Osteocyte (in vitro differentiated cells): ENCODE data around the gene TBC1D1. TPM values are rescaled to one million over a fixed set of nuclear protein-coding genes. Genes with fewer than 3 reads are reported as not detected.

Source experiments
- DNase-seq: peaks from one replicate; pipeline ENCODE4 v3.0.0; 2021; ENCODE audit warnings: mixed read lengths; ENCODE audit not compliant: unreplicated experiment; ENCODE audit errors: extremely low spot score
- H3K27ac Mint-ChIP-seq: one replicate; pipeline ENCODE4 v1.8.0; 2021; ENCODE audit warnings: mild to moderate bottlenecking, mixed read lengths; ENCODE audit not compliant: unreplicated experiment
- H3K27me3 Mint-ChIP-seq: one replicate; pipeline ENCODE4 v1.8.0; 2021; ENCODE audit warnings: mixed read lengths; ENCODE audit not compliant: unreplicated experiment
- H3K36me3 Mint-ChIP-seq: one replicate; pipeline ENCODE4 v1.8.0; 2021; ENCODE audit warnings: mixed read lengths; ENCODE audit not compliant: unreplicated experiment
- H3K4me1 Mint-ChIP-seq: one replicate; pipeline ENCODE4 v1.8.0; 2021; ENCODE audit warnings: mixed read lengths; ENCODE audit not compliant: unreplicated experiment
- H3K4me3 Mint-ChIP-seq: one replicate; pipeline ENCODE4 v1.8.0; 2021; ENCODE audit warnings: mild to moderate bottlenecking, moderate library complexity, mixed read lengths; ENCODE audit not compliant: unreplicated experiment
- H3K9me3 Mint-ChIP-seq: one replicate; pipeline ENCODE4 v1.8.0; 2021; ENCODE audit warnings: mixed read lengths; ENCODE audit not compliant: unreplicated experiment
- CTCF ChIP-seq: fragments of 200-600 bp; sonication (generic); IDR thresholded peaks from 2 replicates; pipeline ENCODE4 v1.5.0; 2021; ENCODE audit warnings: antibody characterized with exemption, mild to moderate bottlenecking, moderate library complexity
- total RNA-seq: library from RNA; stranded (reverse); gene quantifications from 2 replicates; pipeline ENCODE4 v1.2.1, GENCODE V29; 2021

Gene TBC1D1
- total RNA-seq, 1 donor from 2014 or later, result 46.2 TPM

GRCh38 chr4:38069271-38069760 lies 178.4 kb downstream of the TBC1D1 start:
- no peak for DNase-seq
- no peaks in the 10 kb centered on the region for H3K9me3 Mint-ChIP-seq
- peaks cover 2% of the 10 kb centered on the region for H3K36me3 Mint-ChIP-seq
- peak; percentile 18 for TF ChIP-seq CTCF
- H3K27ac Mint-ChIP-seq, result no peak overlapping the region
- H3K27me3 Mint-ChIP-seq, result no peaks in the 10 kb centered on the region
- H3K4me1 Mint-ChIP-seq, result peaks cover 5% of the 10 kb centered on the region
- no peak overlapping the region for H3K4me3 Mint-ChIP-seq

GRCh38 chr4:38071801-38072431 lies 181.0 kb downstream of the TBC1D1 start:
- Mint-ChIP-seq H3K36me3 (peaks cover 2% of the 10 kb centered on the region), H3K9me3 (no peaks in the 10 kb centered on the region), H3K4me3 (no peak overlapping the region), H3K27me3 (no peaks in the 10 kb centered on the region), H3K27ac (peak overlapping the region; percentile 15), H3K4me1 (peaks cover 7% of the 10 kb centered on the region)
- DNase-seq, result no peak
- peak; percentile 7 for TF ChIP-seq CTCF

- no peak for DNase-seq
- no peaks in the 10 kb centered on the region for H3K9me3 Mint-ChIP-seq
- peaks cover 2% of the 10 kb centered on the region for H3K36me3 Mint-ChIP-seq
- H3K27me3 Mint-ChIP-seq, result no peaks in the 10 kb centered on the region
- H3K27ac Mint-ChIP-seq, result peak overlapping the region; percentile 15
- TF ChIP-seq CTCF, result no peak
- peaks cover 7% of the 10 kb centered on the region for H3K4me1 Mint-ChIP-seq
- H3K4me3 Mint-ChIP-seq, result no peak overlapping the region
These were observed 181.7 kb downstream of the TBC1D1 start for GRCh38 chr4:38072578-38072977.

GRCh38 chr4:38073596-38074234 lies 182.8 kb downstream of the TBC1D1 start:
- H3K9me3 Mint-ChIP-seq, result no peaks in the 10 kb centered on the region
- no peak overlapping the region for H3K27ac Mint-ChIP-seq
- H3K36me3 Mint-ChIP-seq, result peaks cover 2% of the 10 kb centered on the region
- no peak for TF ChIP-seq CTCF
- peaks cover 18% of the 10 kb centered on the region for H3K4me1 Mint-ChIP-seq
- no peak for DNase-seq
- H3K27me3 Mint-ChIP-seq, result no peaks in the 10 kb centered on the region
- no peak overlapping the region for H3K4me3 Mint-ChIP-seq

GRCh38 chr4:38075370-38076152 lies 184.7 kb downstream of the TBC1D1 start:
- no peak overlapping the region for H3K27ac Mint-ChIP-seq
- no peak for DNase-seq

More at GRCh38 chr4:38075370-38076152, 184.7 kb downstream of the TBC1D1 start:
- H3K9me3 Mint-ChIP-seq, result no peaks in the 10 kb centered on the region
- no peak overlapping the region for H3K4me3 Mint-ChIP-seq
- H3K4me1 Mint-ChIP-seq, result peaks cover 26% of the 10 kb centered on the region
- H3K27me3 Mint-ChIP-seq, result no peaks in the 10 kb centered on the region
- no peak for TF ChIP-seq CTCF
- H3K36me3 Mint-ChIP-seq, result peaks cover 2% of the 10 kb centered on the region
